Stimulated activated CD8-positive, alpha-beta memory T cell treated with anti-CD3 and anti-CD28 coated beads, Interleukin-7, amount 100 ng/mL, for 1 hour (primary cell): ENCODE results near the gene SLC6A1.

Source experiments
- DNase-seq, 2 donors: peaks; one replicate each; pipeline ENCODE4 v3.0.0-alpha.2; 2020; ENCODE audit warnings: low read depth in 2 of 2

Gene SLC6A1

GRCh38 chr3:10992017-10992942 lies at the start of gene SLC6A1:
SLC6A1 (plus strand) TSS chr3:10992748; CDS start chr3:11017212, 24,464 bp downstream.
- DNase-seq: no peak

- no peak for DNase-seq
Observed at GRCh38 chr3:10944866-10945265, 47.7 kb upstream of the SLC6A1 start.

GRCh38 chr3:10945683-10946287 lies 46.8 kb upstream of the SLC6A1 start:
- DNase-seq: peak in 1 of 2 donors; percentile 24

GRCh38 chr3:10946526-10946925 lies 46.0 kb upstream of the SLC6A1 start:
- DNase-seq: no peak

- DNase-seq: no peak
Observed at GRCh38 chr3:10948326-10948725, 44.2 kb upstream of the SLC6A1 start.

- no peak for DNase-seq
Observed at GRCh38 chr3:10949197-10949596, 43.4 kb upstream of the SLC6A1 start.

GRCh38 chr3:10950476-10951294 lies 41.9 kb upstream of the SLC6A1 start:
- DNase-seq: no peak

GRCh38 chr3:10951295-10951926 lies 41.1 kb upstream of the SLC6A1 start:
- no peak for DNase-seq

GRCh38 chr3:10952525-10952924 lies 40.0 kb upstream of the SLC6A1 start:
- DNase-seq: no peak

- DNase-seq: no peak
Observed at GRCh38 chr3:10954740-10955139, 37.8 kb upstream of the SLC6A1 start.

- DNase-seq: no peak
Observed at GRCh38 chr3:10955711-10956453, 36.7 kb upstream of the SLC6A1 start.

- DNase-seq: no peak
Observed at GRCh38 chr3:10956531-10956930, 36.0 kb upstream of the SLC6A1 start.

- no peak for DNase-seq
Observed at GRCh38 chr3:10956986-10957385, 35.6 kb upstream of the SLC6A1 start.

GRCh38 chr3:10957976-10958749 lies 34.4 kb upstream of the SLC6A1 start:
- DNase-seq: no peak

GRCh38 chr3:10960255-10960654 lies 32.3 kb upstream of the SLC6A1 start:
- no peak for DNase-seq

- no peak for DNase-seq
Observed at GRCh38 chr3:10961921-10962320, 30.6 kb upstream of the SLC6A1 start.

- DNase-seq: no peak
Observed at GRCh38 chr3:10962481-10963036, 30.0 kb upstream of the SLC6A1 start.

GRCh38 chr3:10964537-10965167 lies 27.9 kb upstream of the SLC6A1 start:
- no peak for DNase-seq

GRCh38 chr3:10968401-10968800 lies 24.1 kb upstream of the SLC6A1 start:
- no peak for DNase-seq
